Large intestine (tissue), 3 donors: ENCODE measurements around the gene ITGAX. TPM values are rescaled to one million over a fixed set of nuclear protein-coding genes. Genes with fewer than 3 reads are reported as not detected.

Experiments
- DNase-seq, 2 donors: peaks; one replicate each; pipeline versions ENCODE4 v3.0.0 to v3.0.0-alpha.2; 2013
- H3K27ac ChIP-seq: one replicate; pipeline ENCODE4 v1.5.1; 2013; ENCODE audit warnings: low read length
- H3K27me3 ChIP-seq: 2 replicates; pipeline ENCODE4 v1.6.1; 2013; ENCODE audit warnings: low read length; ENCODE audit not compliant: control insufficient read depth, insufficient read depth
- H3K36me3 ChIP-seq: 2 replicates; pipeline ENCODE4 v1.6.1; 2013; ENCODE audit warnings: low read length; ENCODE audit not compliant: control insufficient read depth, insufficient read depth
- H3K4me1 ChIP-seq: one replicate; pipeline ENCODE4 v1.6.1; 2013; ENCODE audit warnings: low read length; ENCODE audit not compliant: control insufficient read depth, insufficient read depth
- H3K4me3 ChIP-seq: one replicate; pipeline ENCODE4 v1.5.1; 2013; ENCODE audit warnings: low read length
- H3K9me3 ChIP-seq: one replicate; pipeline ENCODE4 v1.6.1; 2013; ENCODE audit warnings: mild to moderate bottlenecking, low read depth, low read length, moderate library complexity; ENCODE audit not compliant: control insufficient read depth
- WGBS: methylation state at CpG from one replicate; pipeline ENCODE4 v1.1.5; 2013; ENCODE audit warnings: low lambda C conversion rate; ENCODE audit not compliant: insufficient coverage; 5-methylcytosine and 5-hydroxymethylcytosine counted together
- polyA plus RNA-seq: library from polyadenylated mRNA; unstranded; fragments of 120-200 nt; gene quantifications from one replicate; pipeline ENCODE4 v1.2.1, GENCODE V29; 2013

Gene ITGAX
- polyA plus RNA-seq, 1 donor, result 1.9 TPM

- Histone ChIP-seq H3K9me3 (no peaks in the 10 kb centered on the region), H3K27me3 (no peaks in the 10 kb centered on the region), H3K4me3 (no peak overlapping the region), H3K4me1 (no peaks in the 10 kb centered on the region), H3K36me3 (no peaks in the 10 kb centered on the region), H3K27ac (no peak overlapping the region)
- DNase-seq, result no peak
- WGBS, result 64% methylated on average over 1 of the region's 3 CpGs
Observed at GRCh38 chr16:31348579-31348978, 6.4 kb upstream of the ITGAX start.

- Histone ChIP-seq H3K27ac (no peak overlapping the region), H3K27me3 (no peaks in the 10 kb centered on the region), H3K36me3 (no peaks in the 10 kb centered on the region), H3K4me1 (no peaks in the 10 kb centered on the region), H3K4me3 (no peak overlapping the region), H3K9me3 (no peaks in the 10 kb centered on the region)
- no CpG with 5 or more reads among the region's 12 CpGs for WGBS
- DNase-seq, result no peak
Observed at GRCh38 chr16:31350275-31351005, 4.5 kb upstream of the ITGAX start.

DNA sequence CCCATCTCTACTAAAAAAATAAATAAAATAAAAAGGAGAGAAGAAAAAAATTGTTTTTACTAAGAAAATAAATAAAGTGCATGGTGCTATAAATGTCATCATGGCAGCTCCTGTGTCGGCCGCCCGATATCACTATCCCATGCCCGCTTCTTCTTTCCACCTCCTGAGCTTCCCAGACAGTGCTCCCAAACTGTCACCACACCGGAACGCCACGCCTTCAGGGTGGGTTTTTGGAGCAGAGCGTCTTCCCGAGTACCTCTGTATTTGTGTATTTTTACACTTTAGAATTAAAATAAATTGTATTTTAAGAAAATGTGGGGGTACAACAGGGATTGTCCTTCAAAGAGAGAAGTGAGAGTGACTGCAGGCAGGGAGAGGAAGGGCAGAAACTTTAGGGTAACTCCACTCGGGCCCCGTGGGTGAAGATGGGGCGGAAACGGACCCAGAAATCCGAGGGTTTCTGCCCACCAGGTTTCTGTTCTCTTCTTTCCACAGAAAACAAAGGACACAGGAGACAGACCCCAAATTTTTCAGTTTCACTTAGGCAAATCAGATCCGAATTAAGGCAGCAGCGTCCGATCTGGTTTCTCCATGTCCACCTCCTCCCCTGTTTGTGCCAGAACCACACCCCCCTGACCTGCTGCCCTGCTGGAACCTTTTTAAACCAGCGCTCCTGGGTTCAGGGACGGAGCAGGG is 3.6 kb upstream of the ITGAX start:
- H3K4me1 ChIP-seq, result no peaks in the 10 kb centered on the region
- H3K27me3 ChIP-seq, result no peaks in the 10 kb centered on the region
- no peak overlapping the region for H3K4me3 ChIP-seq
- no peaks in the 10 kb centered on the region for H3K36me3 ChIP-seq
- 89% methylated on average over 3 of the region's 19 CpGs for WGBS
- DNase-seq, result no peak
- no peaks in the 10 kb centered on the region for H3K9me3 ChIP-seq
- no peak overlapping the region for H3K27ac ChIP-seq

DNA sequence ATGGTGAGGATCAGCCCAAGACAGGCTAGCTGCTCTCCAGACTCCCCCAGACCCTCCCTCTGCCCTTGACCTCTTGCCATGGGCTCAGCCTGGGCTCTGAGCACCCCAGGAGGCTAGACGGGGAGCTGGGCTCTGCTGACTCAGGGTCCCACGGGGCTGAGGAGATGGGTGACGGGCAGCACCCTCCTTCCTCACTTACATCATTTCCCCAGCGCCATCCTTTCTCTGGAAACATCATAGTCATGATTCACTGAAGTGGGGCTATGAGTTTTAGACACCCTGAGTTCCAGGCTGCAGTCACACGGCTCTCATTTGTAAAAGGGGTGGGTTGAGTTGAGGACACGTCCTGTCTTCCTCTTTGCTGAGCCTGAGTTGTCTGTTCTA is 3.0 kb upstream of the ITGAX start:
- H3K27ac ChIP-seq, result no peak overlapping the region
- no peaks in the 10 kb centered on the region for H3K4me1 ChIP-seq
- DNase-seq, result no peak
- no peak overlapping the region for H3K4me3 ChIP-seq
- no peaks in the 10 kb centered on the region for H3K27me3 ChIP-seq
- no CpG with 5 or more reads among the region's 6 CpGs for WGBS
- H3K9me3 ChIP-seq, result no peaks in the 10 kb centered on the region
- no peaks in the 10 kb centered on the region for H3K36me3 ChIP-seq

DNA sequence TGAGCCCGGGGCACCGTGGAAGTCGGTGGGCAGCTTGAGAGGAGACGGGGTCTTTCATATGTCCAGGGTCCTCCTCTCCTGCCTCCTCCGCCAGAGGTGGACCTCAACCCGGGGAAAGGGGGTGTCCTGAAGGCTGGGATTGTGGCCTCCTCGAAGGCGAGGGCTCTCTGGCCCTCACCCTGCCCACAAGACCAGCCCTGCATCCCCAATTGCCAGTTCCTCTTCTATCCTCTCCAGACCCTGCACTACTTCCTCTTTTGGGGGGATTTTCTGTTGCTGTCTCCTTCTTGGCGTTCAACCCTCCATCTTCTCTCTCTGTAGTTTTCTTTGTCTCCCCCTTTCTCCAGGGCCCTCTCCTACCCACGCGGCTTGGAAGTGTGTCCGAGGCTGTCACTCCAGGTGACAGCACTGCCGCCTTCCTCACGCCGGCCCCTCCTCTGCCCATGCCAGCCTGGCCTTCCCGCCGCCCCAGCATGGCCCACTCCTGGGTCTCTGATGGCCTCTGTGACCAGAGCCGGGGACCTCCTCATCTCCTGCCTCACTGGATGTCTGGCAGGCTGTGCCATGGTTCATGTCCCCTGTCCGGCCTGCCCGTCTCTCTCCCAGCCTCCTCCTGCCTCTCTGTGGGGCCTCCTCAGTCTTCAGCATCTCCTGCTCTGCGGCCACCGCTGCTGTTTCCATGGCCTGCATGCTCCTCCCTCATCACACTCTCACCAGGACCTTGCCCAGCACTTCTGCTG is 2.4 kb upstream of the ITGAX start:
- Histone ChIP-seq H3K36me3 (no peaks in the 10 kb centered on the region), H3K27me3 (no peaks in the 10 kb centered on the region), H3K4me3 (no peak overlapping the region), H3K27ac (no peak overlapping the region), H3K4me1 (no peaks in the 10 kb centered on the region), H3K9me3 (no peaks in the 10 kb centered on the region)
- 82% methylated on average over 3 of the region's 22 CpGs for WGBS
- DNase-seq, result no peak

DNA sequence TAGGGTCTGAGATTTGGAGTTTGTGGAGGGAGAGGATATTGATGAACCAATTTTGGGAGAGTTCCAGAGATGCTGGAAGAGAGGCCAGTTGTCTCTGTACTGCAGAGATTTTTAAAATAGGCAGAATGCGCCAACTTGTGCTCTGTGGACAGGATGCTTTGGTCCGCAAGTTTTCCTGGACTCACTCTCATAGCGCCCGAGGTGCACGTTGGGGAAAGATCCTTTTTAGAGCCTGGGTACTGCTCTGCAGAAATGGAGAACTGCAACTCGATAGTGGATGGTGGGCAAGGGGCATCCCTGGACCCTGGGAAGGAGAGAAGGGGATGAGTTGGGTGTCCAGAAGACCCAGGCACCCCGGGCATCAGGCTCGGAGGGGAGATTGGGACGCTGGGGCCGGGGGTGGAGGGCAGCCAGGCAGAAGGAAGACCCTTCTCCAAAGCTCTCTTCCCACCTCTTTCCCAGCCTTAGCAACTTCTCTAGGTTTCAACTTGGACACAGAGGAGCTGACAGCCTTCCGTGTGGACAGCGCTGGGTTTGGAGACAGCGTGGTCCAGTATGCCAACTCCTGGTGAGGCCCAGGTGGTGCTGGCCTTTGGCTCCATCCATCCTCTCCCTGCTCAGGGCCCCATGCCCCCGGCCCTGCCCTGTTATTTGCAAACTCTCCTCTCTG is 590 bp downstream of the ITGAX start:
- Histone ChIP-seq H3K4me3 (no peak overlapping the region), H3K36me3 (no peaks in the 10 kb centered on the region), H3K9me3 (no peaks in the 10 kb centered on the region), H3K4me1 (no peaks in the 10 kb centered on the region), H3K27ac (no peak overlapping the region), H3K27me3 (no peaks in the 10 kb centered on the region)
- WGBS, result no CpG with 5 or more reads among the region's 14 CpGs
- DNase-seq, result no peak

- H3K9me3 ChIP-seq, result no peaks in the 10 kb centered on the region
- no peak overlapping the region for H3K4me3 ChIP-seq
- no peak overlapping the region for H3K27ac ChIP-seq
- H3K27me3 ChIP-seq, result no peaks in the 10 kb centered on the region
- H3K36me3 ChIP-seq, result no peaks in the 10 kb centered on the region
- no peaks in the 10 kb centered on the region for H3K4me1 ChIP-seq
- no peak for DNase-seq
- no CpG with 5 or more reads among the region's 28 CpGs for WGBS
Observed at GRCh38 chr16:31356566-31357323, 1.8 kb downstream of the ITGAX start.

DNA sequence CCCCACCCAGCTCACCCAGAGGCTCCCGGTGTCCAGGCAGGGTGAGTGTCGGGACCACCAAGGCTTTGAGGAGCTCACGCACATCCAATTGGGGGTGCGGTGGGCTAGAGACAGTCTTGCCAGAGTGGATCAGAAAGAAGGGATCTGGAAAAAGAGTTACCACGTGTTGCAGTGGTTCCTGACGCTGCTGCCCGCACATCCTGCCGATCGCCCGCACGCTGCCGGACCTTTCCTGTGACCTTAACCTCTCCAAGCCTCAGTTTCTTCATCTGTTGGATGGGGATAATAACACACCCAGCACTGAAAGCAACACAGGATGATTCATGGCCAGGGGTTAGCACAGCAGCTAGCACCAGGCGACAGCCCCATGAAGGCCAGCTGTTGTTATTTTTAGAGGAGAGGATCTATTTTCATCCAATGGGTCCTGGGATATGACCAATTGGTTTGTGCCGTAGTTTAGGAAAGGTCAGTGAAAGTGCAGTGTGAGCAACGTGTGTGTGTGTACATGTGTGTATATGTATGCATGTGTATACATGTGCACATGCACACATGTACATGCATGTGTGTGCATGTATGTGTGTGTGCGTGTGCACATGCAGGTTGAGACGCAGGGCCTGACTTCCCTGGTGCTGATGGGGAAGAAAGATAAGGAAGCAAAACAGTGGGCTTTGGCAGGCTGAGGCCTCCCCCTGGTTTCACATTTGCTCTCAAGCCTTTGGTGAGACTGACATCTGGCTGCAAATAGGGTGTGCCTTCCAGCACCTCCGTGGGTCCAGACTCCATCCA is 2.5 kb downstream of the ITGAX start:
- WGBS, result no CpG with 5 or more reads among the region's 18 CpGs
- no peaks in the 10 kb centered on the region for H3K27me3 ChIP-seq
- H3K36me3 ChIP-seq, result no peaks in the 10 kb centered on the region
- H3K4me3 ChIP-seq, result no peak overlapping the region
- no peaks in the 10 kb centered on the region for H3K9me3 ChIP-seq
- H3K4me1 ChIP-seq, result no peaks in the 10 kb centered on the region
- DNase-seq, result no peak
- H3K27ac ChIP-seq, result no peak overlapping the region

- no peak overlapping the region for H3K27ac ChIP-seq
- DNase-seq, result no peak
- no peaks in the 10 kb centered on the region for H3K9me3 ChIP-seq
- H3K27me3 ChIP-seq, result no peaks in the 10 kb centered on the region
- no peaks in the 10 kb centered on the region for H3K4me1 ChIP-seq
- no peak overlapping the region for H3K4me3 ChIP-seq
- WGBS, result no CpG with 5 or more reads among the region's 7 CpGs
- no peaks in the 10 kb centered on the region for H3K36me3 ChIP-seq
Observed at GRCh38 chr16:31360251-31360650, 5.3 kb downstream of the ITGAX start.
